ENCODE results near the gene RDH16. TPM values are rescaled to one million over a fixed set of nuclear protein-coding genes. Genes with fewer than 3 reads are reported as not detected.
"Not testable (repeated sequence)": the region's sequence is repeated elsewhere in the genome, so short reads cannot be mapped to it uniquely, and the experiment has no call there.

RDH16 gene
- total and polyA plus RNA-seq, 4 donors = 0.11 to 0.68 (median 0.38) TPM

DNA sequence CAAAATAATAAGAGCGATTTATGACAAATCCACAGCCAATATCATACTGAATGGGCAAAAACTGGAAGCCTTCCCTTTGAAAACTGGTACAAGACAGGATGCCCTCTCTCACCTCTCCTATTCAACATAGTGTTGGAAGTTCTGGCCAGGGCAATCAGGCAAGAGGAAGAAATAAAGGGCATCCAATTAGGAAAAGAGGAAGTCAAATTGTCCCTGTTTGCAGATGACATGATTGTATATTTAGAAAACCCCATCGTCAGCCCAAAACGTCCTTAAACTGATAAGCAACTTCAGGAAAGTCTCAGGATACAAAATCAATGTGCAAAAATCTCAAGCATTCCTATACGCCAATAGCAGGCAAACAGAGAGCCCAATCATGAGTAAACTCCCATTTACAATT, 4.8 kb upstream of the RDH16 start:
- H3K36me3 ChIP-seq (ENCODE audit: control insufficient read depth in 4 of 4, insufficient read depth in 4 of 4, low read length in 4 of 4); DNase-seq; ATAC-seq (ENCODE audit: insufficient read depth, low FRiP score); H3K27me3 ChIP-seq (ENCODE audit: control insufficient read depth in 3 of 3, insufficient read depth in 3 of 3, low read length in 2 of 3); H3K9ac ChIP-seq (ENCODE audit: insufficient read depth in 1 of 2, low read length in 2 of 2); H3K4me1 ChIP-seq (ENCODE audit: control insufficient read depth in 5 of 5, insufficient read depth in 5 of 5, low read length in 5 of 5); H3K4me3 ChIP-seq; H3K27ac ChIP-seq (ENCODE audit: low read depth in 1 of 2, low read length in 1 of 2): not testable (repeated sequence)
- 48 to 58% methylated on average over 4 of the region's 4 CpGs for WGBS, 2 donors
- H3K9me3 ChIP-seq (ENCODE audit: control insufficient read depth in 4 of 4, insufficient read depth in 3 of 4, low read length in 3 of 4) = peaks cover 0 to 11% (median 3%) of the 10 kb centered on the region in 4 donors

DNA sequence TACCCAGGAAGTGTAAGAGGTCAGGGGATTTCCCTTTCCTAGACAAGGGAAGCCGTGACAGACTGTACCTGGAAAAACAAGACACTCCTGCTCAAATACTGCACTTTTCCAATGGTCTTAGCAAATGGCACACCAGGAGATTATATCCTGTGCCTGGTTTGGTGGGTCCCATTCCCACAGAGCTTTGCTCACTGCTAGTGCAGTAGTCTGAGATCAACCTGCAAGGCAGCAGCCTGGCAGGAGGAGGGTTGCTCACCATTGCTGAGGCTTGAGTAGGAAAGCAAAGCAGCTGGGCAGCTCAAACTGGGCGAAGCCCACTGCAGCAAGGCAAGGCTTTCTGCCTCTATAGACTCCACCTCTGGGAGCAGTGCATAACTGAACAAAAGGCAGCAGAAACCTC, 1.0 kb upstream of the RDH16 start:
- Histone ChIP-seq H3K36me3 (ENCODE audit: control insufficient read depth in 4 of 4, insufficient read depth in 4 of 4, low read length in 4 of 4) (no peaks in the 10 kb centered on the region), H3K9me3 (ENCODE audit: control insufficient read depth in 4 of 4, insufficient read depth in 3 of 4, low read length in 3 of 4) (peaks cover 0 to 7% (median 3%) of the 10 kb centered on the region in 4 donors), H3K4me1 (ENCODE audit: control insufficient read depth in 5 of 5, insufficient read depth in 5 of 5, low read length in 5 of 5) (no peaks in the 10 kb centered on the region), H3K9ac (ENCODE audit: insufficient read depth in 1 of 2, low read length in 2 of 2) (no peak overlapping the region), H3K4me3 (no peak overlapping the region), H3K27me3 (ENCODE audit: control insufficient read depth in 3 of 3, insufficient read depth in 3 of 3, low read length in 2 of 3) (no peaks in the 10 kb centered on the region), H3K27ac (ENCODE audit: low read depth in 1 of 2, low read length in 1 of 2) (no peak overlapping the region)
- ATAC-seq (ENCODE audit: insufficient read depth, low FRiP score) = no peak
- TF ChIP-seq, protein P1, sequence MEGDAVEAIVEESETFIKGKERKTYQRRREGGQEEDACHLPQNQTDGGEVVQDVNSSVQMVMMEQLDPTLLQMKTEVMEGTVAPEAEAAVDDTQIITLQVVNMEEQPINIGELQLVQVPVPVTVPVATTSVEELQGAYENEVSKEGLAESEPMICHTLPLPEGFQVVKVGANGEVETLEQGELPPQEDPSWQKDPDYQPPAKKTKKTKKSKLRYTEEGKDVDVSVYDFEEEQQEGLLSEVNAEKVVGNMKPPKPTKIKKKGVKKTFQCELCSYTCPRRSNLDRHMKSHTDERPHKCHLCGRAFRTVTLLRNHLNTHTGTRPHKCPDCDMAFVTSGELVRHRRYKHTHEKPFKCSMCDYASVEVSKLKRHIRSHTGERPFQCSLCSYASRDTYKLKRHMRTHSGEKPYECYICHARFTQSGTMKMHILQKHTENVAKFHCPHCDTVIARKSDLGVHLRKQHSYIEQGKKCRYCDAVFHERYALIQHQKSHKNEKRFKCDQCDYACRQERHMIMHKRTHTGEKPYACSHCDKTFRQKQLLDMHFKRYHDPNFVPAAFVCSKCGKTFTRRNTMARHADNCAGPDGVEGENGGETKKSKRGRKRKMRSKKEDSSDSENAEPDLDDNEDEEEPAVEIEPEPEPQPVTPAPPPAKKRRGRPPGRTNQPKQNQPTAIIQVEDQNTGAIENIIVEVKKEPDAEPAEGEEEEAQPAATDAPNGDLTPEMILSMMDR (IDR thresholded peaks at IDR 0.05; ENCODE audit: control extremely low read depth, extremely low read depth) = no peak
- 77 to 87% methylated on average over 2 of the region's 2 CpGs for WGBS, 2 donors
- DNase-seq = no peak

DNA sequence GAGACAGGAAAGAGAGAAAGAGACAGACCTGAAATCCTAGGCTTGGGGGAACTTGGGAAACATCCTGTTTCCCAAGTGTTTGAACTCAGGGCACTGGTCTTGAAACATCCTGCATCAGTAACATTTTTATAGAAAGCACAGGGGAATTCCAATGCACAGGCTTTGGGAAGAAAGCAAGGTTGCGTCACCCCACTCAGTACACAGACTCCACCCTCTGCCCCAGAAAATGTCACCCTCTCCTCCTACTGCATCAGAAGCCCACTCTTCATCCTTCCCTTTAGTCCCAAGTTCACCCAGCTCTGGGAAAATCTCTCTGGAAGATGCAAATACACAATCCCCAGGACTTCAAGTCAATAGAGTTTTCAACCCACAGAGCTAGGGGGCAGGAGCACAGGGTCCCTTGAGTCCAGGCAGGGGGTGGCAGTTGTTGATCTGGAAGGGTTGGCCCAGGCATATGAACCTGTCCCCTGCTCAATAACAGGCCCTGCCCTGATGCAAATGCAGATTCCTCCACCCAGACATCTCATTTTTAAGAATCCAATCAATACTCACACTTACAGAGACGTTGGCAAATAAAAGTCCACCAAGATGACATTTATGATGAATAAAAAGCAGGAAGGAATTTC, 1.7 kb downstream of the RDH16 start:
- no peak overlapping the region for H3K9ac ChIP-seq (ENCODE audit: insufficient read depth in 1 of 2, low read length in 2 of 2)
- TF ChIP-seq, protein P1 (IDR thresholded peaks at IDR 0.05; ENCODE audit: control extremely low read depth, extremely low read depth) = no peak

DNA sequence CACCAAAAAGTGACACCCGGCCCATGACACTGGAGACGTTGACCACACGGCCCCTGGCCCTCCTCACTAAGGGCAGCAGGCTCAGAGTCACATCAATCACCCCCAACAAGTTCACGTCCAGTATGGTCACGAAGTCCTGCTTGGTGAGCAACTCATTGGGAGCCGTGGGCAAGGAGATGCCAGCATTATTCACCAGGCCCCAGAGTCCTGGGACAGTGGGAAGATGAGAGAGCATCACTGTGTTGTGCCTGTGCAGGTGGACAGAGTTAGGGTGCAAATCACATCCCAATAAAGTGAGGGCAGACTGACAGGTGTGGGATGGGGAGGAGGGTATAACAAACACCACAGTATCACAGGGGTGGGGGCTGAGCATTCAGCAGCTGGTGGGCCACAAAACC, 2.5 kb downstream of the RDH16 start:
- H3K27me3 ChIP-seq (ENCODE audit: control insufficient read depth in 3 of 3, insufficient read depth in 3 of 3, low read length in 2 of 3) = no peaks in the 10 kb centered on the region
- no peak overlapping the region for H3K27ac ChIP-seq (ENCODE audit: low read depth in 1 of 2, low read length in 1 of 2)
- H3K9ac ChIP-seq (ENCODE audit: insufficient read depth in 1 of 2, low read length in 2 of 2) = no peak overlapping the region
- TF ChIP-seq, protein P1 (IDR thresholded peaks at IDR 0.05; ENCODE audit: control extremely low read depth, extremely low read depth) = no peak
- H3K36me3 ChIP-seq (ENCODE audit: control insufficient read depth in 4 of 4, insufficient read depth in 4 of 4, low read length in 4 of 4) = no peaks in the 10 kb centered on the region
- no peak overlapping the region for H3K4me3 ChIP-seq
- DNase-seq (no peak), ATAC-seq (ENCODE audit: insufficient read depth, low FRiP score) (no peak)
- H3K4me1 ChIP-seq (ENCODE audit: control insufficient read depth in 5 of 5, insufficient read depth in 5 of 5, low read length in 5 of 5) = no peaks in the 10 kb centered on the region
- WGBS, 2 donors = 86 to 90% methylated on average over 6 of the region's 6 CpGs
- H3K9me3 ChIP-seq (ENCODE audit: control insufficient read depth in 4 of 4, insufficient read depth in 3 of 4, low read length in 3 of 4) = peaks cover 0 to 7% (median 3%) of the 10 kb centered on the region in 4 donors

More for the DNA sequence above, 1.7 kb downstream of the RDH16 start:
- 64 to 70% methylated on average over 2 of the region's 2 CpGs for WGBS, 2 donors
- Histone ChIP-seq H3K27me3 (ENCODE audit: control insufficient read depth in 3 of 3, insufficient read depth in 3 of 3, low read length in 2 of 3) (no peaks in the 10 kb centered on the region), H3K4me3 (no peak overlapping the region), H3K4me1 (ENCODE audit: control insufficient read depth in 5 of 5, insufficient read depth in 5 of 5, low read length in 5 of 5) (no peaks in the 10 kb centered on the region), H3K36me3 (ENCODE audit: control insufficient read depth in 4 of 4, insufficient read depth in 4 of 4, low read length in 4 of 4) (no peaks in the 10 kb centered on the region), H3K9me3 (ENCODE audit: control insufficient read depth in 4 of 4, insufficient read depth in 3 of 4, low read length in 3 of 4) (peaks cover 0 to 7% (median 3%) of the 10 kb centered on the region in 4 donors), H3K27ac (ENCODE audit: low read depth in 1 of 2, low read length in 1 of 2) (no peak overlapping the region)
- no peak for DNase-seq
- no peak for ATAC-seq (ENCODE audit: insufficient read depth, low FRiP score)

All from lung (tissue), 12 donors.